HEK293T (cell line): ENCODE data around the gene OOEP.

ENCODE experiments used
- CTCF ChIA-PET: fragments of 350-600 bp; formaldehyde crosslinking; extraction: SDS; loops from one replicate; lab custom pipeline; 2021; ENCODE audit warnings: antibody characterized with exemption, inconsistent platforms; lab: Yijun Ruan, JAX
- POLR2A ChIA-PET: fragments of 350-600 bp; formaldehyde crosslinking; extraction: SDS; loops from one replicate; lab custom pipeline; 2020; ENCODE audit warnings: antibody characterized with exemption, inconsistent platforms; lab: Yijun Ruan, JAX
- DNase-seq: peaks from one replicate; pipeline ENCODE4 v3.0.0; 2012; ENCODE audit warnings: mixed read lengths; ENCODE audit errors: extremely low spot score
- ARNT ChIP-seq: fragments of 450-650 bp; IDR thresholded peaks from 2 replicates; pipeline ENCODE4 v1.6.1; 2017; ENCODE audit warnings: mild to moderate bottlenecking
- BHLHE40 ChIP-seq: fragments of 450-650 bp; IDR thresholded peaks from 2 replicates; pipeline ENCODE4 v1.6.1; 2016; ENCODE audit warnings: mild to moderate bottlenecking, moderate library complexity, borderline replicate concordance
- CTBP1 ChIP-seq: fragments of 450-650 bp; IDR thresholded peaks from 2 replicates; pipeline ENCODE4 v1.6.1; 2016; ENCODE audit warnings: borderline replicate concordance
- ELF4 ChIP-seq: fragments of 450-650 bp; IDR thresholded peaks from 2 replicates; pipeline ENCODE4 v1.6.1; 2017; ENCODE audit warnings: antibody characterized with exemption
- FOXA1 ChIP-seq: fragments of 450-650 bp; IDR thresholded peaks from 2 replicates; pipeline ENCODE4 v1.6.1; 2016; ENCODE audit warnings: mild to moderate bottlenecking
- FOXK2 ChIP-seq: fragments of 450-650 bp; IDR thresholded peaks from 2 replicates; pipeline ENCODE4 v1.6.1; 2016; ENCODE audit warnings: mild to moderate bottlenecking
- FOXM1 ChIP-seq: fragments of 450-650 bp; IDR thresholded peaks from 2 replicates; pipeline ENCODE4 v1.6.1; 2017; ENCODE audit warnings: mild to moderate bottlenecking, borderline replicate concordance
- HDGF ChIP-seq: fragments of 450-650 bp; IDR thresholded peaks from 2 replicates; pipeline ENCODE4 v1.6.1; 2017; ENCODE audit warnings: antibody characterized with exemption, borderline replicate concordance
- L3MBTL2 ChIP-seq: fragments of 450-650 bp; conservative IDR thresholded peaks from 2 replicates; pipeline ENCODE4 v1.6.1; 2016; ENCODE audit warnings: mild to moderate bottlenecking
- LEF1 ChIP-seq: fragments of 450-650 bp; IDR thresholded peaks from 2 replicates; pipeline ENCODE4 v1.6.1; 2017; ENCODE audit warnings: mild to moderate bottlenecking, borderline replicate concordance
- NFRKB ChIP-seq: fragments of 450-650 bp; IDR thresholded peaks from 2 replicates; pipeline ENCODE4 v1.6.1; 2016; ENCODE audit warnings: mild to moderate bottlenecking, moderate library complexity
- PKNOX1 ChIP-seq: fragments of 450-650 bp; IDR thresholded peaks from 2 replicates; pipeline ENCODE4 v1.6.1; 2016
- SP1 ChIP-seq: fragments of 450-650 bp; IDR thresholded peaks from 2 replicates; pipeline ENCODE4 v1.6.1; 2017
- SUZ12 ChIP-seq: fragments of 450-650 bp; IDR thresholded peaks from 2 replicates; pipeline ENCODE4 v1.6.1; 2016; ENCODE audit warnings: mild to moderate bottlenecking
- TARDBP ChIP-seq: fragments of 450-650 bp; IDR thresholded peaks from 2 replicates; pipeline ENCODE4 v1.6.1; 2016
- ZNF384 ChIP-seq: fragments of 450-650 bp; IDR thresholded peaks from 2 replicates; pipeline ENCODE4 v1.6.1; 2016

The OOEP gene

DNA sequence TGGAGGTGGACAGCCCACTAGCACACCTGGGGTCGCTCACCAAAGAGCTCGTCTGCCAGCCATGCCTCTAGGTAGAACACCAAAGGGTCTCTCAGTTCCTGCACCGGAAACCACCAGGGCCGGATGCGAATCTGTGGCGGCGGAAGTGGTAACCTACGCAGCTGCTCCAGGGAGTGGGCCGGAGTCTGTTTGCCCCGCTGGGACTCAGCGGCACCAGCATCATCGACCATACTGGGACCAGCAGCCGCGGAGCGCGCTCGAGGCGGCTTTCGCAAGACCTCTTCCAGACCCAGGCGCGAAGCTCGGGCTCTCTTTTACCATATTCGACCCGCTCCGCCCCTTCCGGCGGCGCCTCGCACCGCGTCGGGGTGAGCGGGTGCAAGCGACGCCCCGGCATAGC lies at the start of gene OOEP:
Gene OOEP (minus strand): TSS at position 335 of the 400 bp plus-strand sequence. CDS start 105 bp downstream, at position 230.
- ChIA-PET POLR2A (no interaction called here), CTCF (no interaction called here)
- no peak for TF ChIP-seq FOXK2
- TF ChIP-seq PKNOX1: no peak
- no peak for TF ChIP-seq LEF1
- TF ChIP-seq ARNT: no peak
- no peak for TF ChIP-seq FOXM1
- DNase-seq: no peak

DNA sequence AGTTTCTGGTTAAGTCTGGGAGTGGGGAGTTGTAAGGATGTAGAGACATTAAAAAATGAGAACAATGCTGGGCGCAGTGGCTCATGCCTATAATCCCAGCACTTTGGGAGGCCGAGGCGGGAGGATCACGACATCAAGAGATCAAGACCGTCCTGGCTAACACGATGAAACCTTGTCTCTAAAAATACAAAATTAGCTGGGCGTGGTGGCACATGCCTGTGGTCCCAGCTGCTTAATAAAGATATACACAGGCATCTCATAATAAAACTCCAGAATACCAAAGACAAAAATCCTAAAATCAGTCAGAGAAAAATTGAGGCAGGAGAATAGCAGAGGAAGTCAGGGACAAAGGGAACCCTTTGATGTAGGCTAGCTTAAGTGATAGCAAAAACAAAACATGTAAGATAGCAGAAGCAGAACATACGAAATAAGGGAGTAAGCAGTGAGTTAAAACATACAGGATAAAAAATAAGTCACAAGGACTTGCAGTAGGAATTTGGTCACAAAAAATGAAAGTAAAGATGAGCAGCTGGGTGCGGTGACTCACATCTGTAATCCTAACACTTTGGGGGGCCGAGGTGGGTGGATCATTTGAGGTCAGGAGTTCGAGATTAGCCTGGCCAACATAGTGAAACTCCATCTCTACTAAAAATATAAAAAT lies 48.5 kb upstream of the OOEP start:
- CTCF ChIA-PET: no interaction called here
- no peak for TF ChIP-seq FOXA1
- TF ChIP-seq SUZ12: no peak
- TF ChIP-seq BHLHE40: no peak
- DNase-seq: no peak
- POLR2A ChIA-PET: interaction anchor here (1.1 kb wide), 1 partner anchor 96 kb away, joined by 3 read pairs; no protein-coding TSS in a partner anchor

- TF ChIP-seq PKNOX1 (no peak), FOXM1 (no peak), TARDBP (no peak), L3MBTL2 (no peak), CTBP1 (no peak)
- ChIA-PET CTCF (no interaction called here), POLR2A (no interaction called here)
- no peak for DNase-seq
These were observed 43.4 kb upstream of the OOEP start for GRCh38 chr6:73413102-73413501.

GRCh38 chr6:73409395-73409794 lies 39.7 kb upstream of the OOEP start:
- no peak for DNase-seq
- TF ChIP-seq L3MBTL2 (no peak), TARDBP (no peak), ELF4 (no peak), FOXM1 (no peak), ZNF384 (no peak), PKNOX1 (no peak), HDGF (no peak), CTBP1 (no peak), FOXK2 (no peak), NFRKB (no peak), SUZ12 (no peak), BHLHE40 (no peak), SP1 (no peak)
- CTCF ChIA-PET: no interaction called here
- POLR2A ChIA-PET: no interaction called here

DNA sequence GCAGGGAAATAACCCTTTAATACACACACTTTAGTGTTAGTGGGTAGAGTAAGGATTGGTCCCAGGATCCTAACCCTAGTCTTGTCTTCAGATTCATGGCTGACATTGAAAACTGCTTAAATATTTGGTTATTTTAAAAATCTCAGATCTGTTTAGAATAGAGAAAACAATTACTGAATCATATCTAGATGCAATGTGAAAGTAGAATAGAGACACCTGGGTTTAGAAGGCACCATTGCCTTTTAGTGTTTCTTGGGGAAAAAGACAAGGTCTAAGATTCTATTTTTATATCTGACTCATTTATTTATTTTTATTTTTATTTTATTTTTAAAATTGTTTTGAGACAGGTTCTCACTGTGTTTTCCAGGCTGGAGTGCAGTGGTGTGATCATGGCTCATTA lies 31.0 kb upstream of the OOEP start:
- CTCF ChIA-PET: interaction anchor here (0.6 kb wide), 1 partner anchor 53 kb away, joined by 3 read pairs; no protein-coding TSS in a partner anchor
- no peak for DNase-seq
- no peak for TF ChIP-seq HDGF
- TF ChIP-seq ELF4: no peak
- no peak for TF ChIP-seq FOXA1
- TF ChIP-seq LEF1: no peak
- TF ChIP-seq FOXK2: no peak
- no peak for TF ChIP-seq SUZ12
- POLR2A ChIA-PET: interaction anchor here (0.8 kb wide), 1 partner anchor 19 kb away, joined by 3 read pairs; no protein-coding TSS in a partner anchor

GRCh38 chr6:73395875-73396274 lies 26.2 kb upstream of the OOEP start:
- CTCF ChIA-PET: no interaction called here
- DNase-seq: no peak
- TF ChIP-seq ZNF384 (no peak), L3MBTL2 (no peak), LEF1 (no peak), CTBP1 (no peak), SP1 (no peak), SUZ12 (no peak), FOXA1 (no peak), BHLHE40 (no peak), NFRKB (no peak), ARNT (no peak), ELF4 (no peak), FOXM1 (no peak), HDGF (no peak), FOXK2 (no peak), PKNOX1 (no peak), TARDBP (no peak)
- POLR2A ChIA-PET: interaction anchor here (0.6 to 1.3 kb wide), 3 partner anchors 13 to 87 kb away, joined by 3 to 4 read pairs (median 3); partner anchors contain the start of gene MTO1
